Rectal smooth muscle tissue (tissue), 1 donor: Measurements from ENCODE around the gene ACOXL.

Experiments used
- H3K27ac ChIP-seq: one replicate; pipeline ENCODE4 v1.7.0; 2013; ENCODE audit warnings: low read depth, low read length, inconsistent platforms
- H3K27me3 ChIP-seq: one replicate; pipeline ENCODE4 v1.7.0; 2013; ENCODE audit warnings: low read length; ENCODE audit not compliant: control insufficient read depth, insufficient read depth
- H3K36me3 ChIP-seq: one replicate; pipeline ENCODE4 v1.7.0; 2013; ENCODE audit warnings: low read length; ENCODE audit not compliant: control insufficient read depth, insufficient read depth
- H3K4me1 ChIP-seq: one replicate; pipeline ENCODE4 v1.7.0; 2013; ENCODE audit warnings: low read length; ENCODE audit not compliant: control insufficient read depth, insufficient read depth
- H3K4me3 ChIP-seq: one replicate; pipeline ENCODE4 v1.7.0; 2013; ENCODE audit warnings: low read length
- H3K9ac ChIP-seq: one replicate; pipeline ENCODE4 v1.7.0; 2013; ENCODE audit warnings: low read length

The ACOXL gene

GRCh38 chr2:111166115-111166514 is 433.7 kb downstream of the ACOXL start:
- Histone ChIP-seq H3K9ac (no peak overlapping the region), H3K4me3 (no peak overlapping the region), H3K27me3 (no peaks in the 10 kb centered on the region), H3K36me3 (no peaks in the 10 kb centered on the region), H3K4me1 (no peaks in the 10 kb centered on the region), H3K27ac (no peak overlapping the region)

- Histone ChIP-seq H3K4me3 (no peak overlapping the region), H3K27me3 (no peaks in the 10 kb centered on the region), H3K4me1 (no peaks in the 10 kb centered on the region), H3K9ac (no peak overlapping the region), H3K36me3 (no peaks in the 10 kb centered on the region), H3K27ac (no peak overlapping the region)
These were observed 434.9 kb downstream of the ACOXL start for GRCh38 chr2:111167076-111167862.

- H3K27me3 ChIP-seq = no peaks in the 10 kb centered on the region
- H3K4me1 ChIP-seq = no peaks in the 10 kb centered on the region
- H3K36me3 ChIP-seq = no peaks in the 10 kb centered on the region
- H3K9ac ChIP-seq = no peak overlapping the region
- H3K27ac ChIP-seq = no peak overlapping the region
- no peak overlapping the region for H3K4me3 ChIP-seq
These were observed 435.4 kb downstream of the ACOXL start for GRCh38 chr2:111167863-111168162.
